AG09319 (cell line): ENCODE data around the gene SETBP1.
"Not testable (repeated sequence)": the region's sequence is repeated elsewhere in the genome, so short reads cannot be mapped to it uniquely, and the experiment has no call there.

Experiments
- DNase-seq: peaks from one replicate; pipeline ENCODE4 v3.0.0-alpha.2; 2010; ENCODE audit warnings: low read depth; ENCODE audit errors: extremely low read depth
- TF ChIP-seq, protein P1 (sequence below): IDR thresholded peaks from 2 replicates; pipeline ENCODE4 v1.5.1; 2011; ENCODE audit warnings: low read depth, mild to moderate bottlenecking, inconsistent platforms, low read length, moderate library complexity

Gene SETBP1

GRCh38 chr18:44713435-44713834 lies 32.7 kb downstream of the SETBP1 start:
- TF ChIP-seq, protein P1, sequence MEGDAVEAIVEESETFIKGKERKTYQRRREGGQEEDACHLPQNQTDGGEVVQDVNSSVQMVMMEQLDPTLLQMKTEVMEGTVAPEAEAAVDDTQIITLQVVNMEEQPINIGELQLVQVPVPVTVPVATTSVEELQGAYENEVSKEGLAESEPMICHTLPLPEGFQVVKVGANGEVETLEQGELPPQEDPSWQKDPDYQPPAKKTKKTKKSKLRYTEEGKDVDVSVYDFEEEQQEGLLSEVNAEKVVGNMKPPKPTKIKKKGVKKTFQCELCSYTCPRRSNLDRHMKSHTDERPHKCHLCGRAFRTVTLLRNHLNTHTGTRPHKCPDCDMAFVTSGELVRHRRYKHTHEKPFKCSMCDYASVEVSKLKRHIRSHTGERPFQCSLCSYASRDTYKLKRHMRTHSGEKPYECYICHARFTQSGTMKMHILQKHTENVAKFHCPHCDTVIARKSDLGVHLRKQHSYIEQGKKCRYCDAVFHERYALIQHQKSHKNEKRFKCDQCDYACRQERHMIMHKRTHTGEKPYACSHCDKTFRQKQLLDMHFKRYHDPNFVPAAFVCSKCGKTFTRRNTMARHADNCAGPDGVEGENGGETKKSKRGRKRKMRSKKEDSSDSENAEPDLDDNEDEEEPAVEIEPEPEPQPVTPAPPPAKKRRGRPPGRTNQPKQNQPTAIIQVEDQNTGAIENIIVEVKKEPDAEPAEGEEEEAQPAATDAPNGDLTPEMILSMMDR, result no peak
- DNase-seq, result no peak

DNA sequence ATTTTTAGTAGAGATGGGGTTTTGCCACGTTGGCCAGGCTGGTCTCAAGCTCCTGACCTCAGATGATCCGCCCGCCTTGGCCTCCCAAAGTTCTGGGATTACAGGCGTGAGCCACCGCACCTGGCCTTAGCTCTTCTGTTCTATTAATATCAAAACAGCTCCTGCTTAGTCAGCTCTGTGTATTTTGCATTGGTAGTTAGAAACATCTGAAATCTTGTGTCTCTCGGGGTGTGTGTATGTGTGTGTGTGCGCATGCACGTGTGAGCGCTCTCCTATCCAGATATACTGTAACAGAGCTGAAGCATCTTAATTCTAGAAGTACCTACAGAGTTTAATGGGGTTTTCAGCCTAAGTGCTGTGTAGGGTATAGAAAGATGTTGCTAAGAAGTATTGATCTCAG lies 33.7 kb downstream of the SETBP1 start:
- DNase-seq, result no peak
- TF ChIP-seq, protein P1, result no peak

- peak; percentile 67 for DNase-seq
- TF ChIP-seq, protein P1, result no peak
Observed at GRCh38 chr18:44715245-44715644, 34.6 kb downstream of the SETBP1 start.

- DNase-seq, result no peak
- TF ChIP-seq, protein P1, result no peak
Observed at GRCh38 chr18:44715842-44716241, 35.2 kb downstream of the SETBP1 start.

- TF ChIP-seq, protein P1, result no peak
- no peak for DNase-seq
Observed at GRCh38 chr18:44716697-44717163, 36.0 kb downstream of the SETBP1 start.

GRCh38 chr18:44719519-44720060 lies 38.9 kb downstream of the SETBP1 start:
- no peak for DNase-seq
- TF ChIP-seq, protein P1, result no peak

GRCh38 chr18:44721748-44722147 lies 41.1 kb downstream of the SETBP1 start:
- DNase-seq, result not testable (repeated sequence)

DNA sequence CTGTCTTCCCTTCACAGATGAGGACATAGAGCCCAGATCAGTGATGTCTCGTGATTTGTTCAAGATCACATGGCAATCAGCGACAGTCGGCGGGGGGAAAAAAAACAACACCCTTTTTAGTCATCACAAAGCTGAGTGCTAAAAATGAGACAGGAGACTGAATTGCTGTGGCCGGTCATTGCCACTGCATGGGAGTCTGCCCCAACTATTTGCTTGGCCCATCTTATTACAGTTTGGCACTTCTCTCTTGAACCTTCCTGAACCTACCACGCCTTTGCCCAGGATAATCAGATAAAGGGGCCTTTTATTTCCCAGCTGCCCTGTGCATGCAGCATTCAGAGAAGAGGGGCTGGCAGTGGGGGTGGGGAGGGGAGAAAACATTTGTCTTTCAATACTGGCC lies 42.7 kb downstream of the SETBP1 start:
- no peak for DNase-seq
- TF ChIP-seq, protein P1, result no peak
